Activated CD8-positive, alpha-beta T cell treated with anti-CD3 and anti-CD28 coated beads for 36 hours (primary cell): Measurements from ENCODE around the gene NPTX1. TPM values are rescaled to one million over a fixed set of nuclear protein-coding genes. Genes with fewer than 3 reads are reported as not detected.

ENCODE experiments used
- ATAC-seq: fragments of 200-7000 bp; cut with Tn5 transposase; one replicate; pipeline ENCODE4 v1.10.0; 2021; ENCODE audit warnings: mild to moderate bottlenecking, moderate library complexity
- CTCF ChIA-PET: fragments of 350-600 bp; sonication (Branson Sonifier 250); formaldehyde crosslinking; loops from one replicate; lab custom pipeline; 2021; ENCODE audit warnings: antibody characterized with exemption; lab: Charles Lee
- POLR2A ChIA-PET: fragments of 350-600 bp; sonication (Branson Sonifier 250); formaldehyde crosslinking; loops from one replicate; lab custom pipeline; 2021; ENCODE audit warnings: antibody characterized with exemption; lab: Charles Lee
- DNase-seq: peaks from one replicate; pipeline ENCODE4 v3.0.0-alpha.2; 2020
- H3K27ac Mint-ChIP-seq: one replicate; pipeline ENCODE4 v1.8.0; 2021; ENCODE audit warnings: mild to moderate bottlenecking, mixed read lengths
- H3K27me3 Mint-ChIP-seq: one replicate; pipeline ENCODE4 v1.8.0; 2021; ENCODE audit warnings: mixed read lengths
- H3K36me3 Mint-ChIP-seq: one replicate; pipeline ENCODE4 v1.8.0; 2021; ENCODE audit warnings: low read depth, mixed read lengths
- H3K4me1 Mint-ChIP-seq: one replicate; pipeline ENCODE4 v1.8.0; 2021; ENCODE audit warnings: low read depth, mixed read lengths
- H3K4me3 Mint-ChIP-seq: one replicate; pipeline ENCODE4 v1.8.0; 2021; ENCODE audit warnings: mild to moderate bottlenecking, moderate library complexity, mixed read lengths
- H3K9me3 Mint-ChIP-seq: one replicate; pipeline ENCODE4 v1.8.0; 2021; ENCODE audit warnings: mixed read lengths
- CTCF ChIP-seq: fragments of 200-600 bp; IDR thresholded peaks from one replicate; pipeline ENCODE4 v1.8.0; 2022; ENCODE audit warnings: antibody characterized with exemption, mild to moderate bottlenecking
- intact Hi-C: fragments of 100-400 bp; cut with micrococcal nuclease; formaldehyde crosslinking; loops from one replicate; pipeline ENCODE4 v1.10.0; 2022
- total RNA-seq, 2 experiments: library from RNA; stranded (reverse); gene quantifications; one replicate each; pipeline ENCODE4 v1.2.3, GENCODE V29; 2021

The NPTX1 gene
- total RNA-seq, 2 experiments from 2014 or later = 3.4 to 5.1 TPM

- DNase-seq = no peak
- ChIA-PET CTCF (interaction anchor here (0.8 to 1.8 kb wide), 2 partner anchors 25 to 447 kb away, joined by 3 to 4 read pairs; no protein-coding TSS in a partner anchor), POLR2A (interaction anchor here (0.6 kb wide), 2 partner anchors 118 to 464 kb away, joined by 3 read pairs; no protein-coding TSS in a partner anchor)
- no peak for ATAC-seq
- Mint-ChIP-seq H3K4me3 (peak overlapping the region; percentile 99), H3K27me3 (peaks cover 3% of the 10 kb centered on the region), H3K27ac (no peak overlapping the region), H3K36me3 (peaks cover 5% of the 10 kb centered on the region), H3K9me3 (no peaks in the 10 kb centered on the region), H3K4me1 (peaks cover 22% of the 10 kb centered on the region)
- intact Hi-C loops = no loop called here
- TF ChIP-seq CTCF = no peak
Observed at GRCh38 chr17:80452173-80452915, 24.1 kb downstream of the NPTX1 start.

DNA sequence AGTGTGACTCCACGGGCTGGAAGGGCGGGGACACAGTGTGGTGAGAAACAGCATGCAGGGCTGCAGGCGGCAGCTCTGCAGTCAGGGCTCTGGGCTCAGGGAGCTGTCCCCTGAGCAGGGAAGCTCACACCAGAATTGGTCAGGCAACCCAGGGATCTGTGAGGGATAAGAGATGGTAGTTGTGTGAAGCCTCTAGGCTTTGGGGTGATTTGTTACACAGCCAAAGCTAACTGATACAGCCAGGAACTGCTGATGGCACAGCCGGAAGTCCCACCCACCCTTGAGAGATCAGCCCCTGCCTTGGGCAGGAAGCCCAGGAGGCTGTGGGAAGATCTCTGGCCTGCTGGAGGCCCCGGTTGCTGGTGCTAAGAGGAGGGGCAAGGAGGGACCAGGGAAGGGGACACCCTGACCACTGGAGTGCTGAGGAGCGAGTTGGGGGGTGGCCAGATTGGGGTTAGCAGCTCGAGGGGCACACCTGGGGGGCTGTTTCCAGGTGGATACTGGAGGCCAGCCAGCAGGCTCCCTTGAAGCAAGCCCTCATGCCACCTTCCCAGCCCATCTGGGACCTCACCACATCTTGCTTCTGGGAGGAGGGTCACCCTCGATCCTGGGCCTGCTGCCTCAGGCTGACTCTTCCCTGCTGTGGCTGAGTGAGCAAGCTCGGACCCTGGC is 25.2 kb downstream of the NPTX1 start:
- peaks cover 19% of the 10 kb centered on the region for H3K4me1 Mint-ChIP-seq
- intact Hi-C loops = no loop called here
- H3K27ac Mint-ChIP-seq = no peak overlapping the region
- no peak for TF ChIP-seq CTCF
- peaks cover 5% of the 10 kb centered on the region for H3K36me3 Mint-ChIP-seq
- CTCF ChIA-PET = no interaction called here
- ATAC-seq (no peak), DNase-seq (no peak)
- H3K4me3 Mint-ChIP-seq = no peak overlapping the region
- H3K9me3 Mint-ChIP-seq = no peaks in the 10 kb centered on the region
- no peaks in the 10 kb centered on the region for H3K27me3 Mint-ChIP-seq
- POLR2A ChIA-PET = interaction anchor here (1.2 kb wide), 1 partner anchor 9 kb away, joined by 3 read pairs; no protein-coding TSS in a partner anchor

DNA sequence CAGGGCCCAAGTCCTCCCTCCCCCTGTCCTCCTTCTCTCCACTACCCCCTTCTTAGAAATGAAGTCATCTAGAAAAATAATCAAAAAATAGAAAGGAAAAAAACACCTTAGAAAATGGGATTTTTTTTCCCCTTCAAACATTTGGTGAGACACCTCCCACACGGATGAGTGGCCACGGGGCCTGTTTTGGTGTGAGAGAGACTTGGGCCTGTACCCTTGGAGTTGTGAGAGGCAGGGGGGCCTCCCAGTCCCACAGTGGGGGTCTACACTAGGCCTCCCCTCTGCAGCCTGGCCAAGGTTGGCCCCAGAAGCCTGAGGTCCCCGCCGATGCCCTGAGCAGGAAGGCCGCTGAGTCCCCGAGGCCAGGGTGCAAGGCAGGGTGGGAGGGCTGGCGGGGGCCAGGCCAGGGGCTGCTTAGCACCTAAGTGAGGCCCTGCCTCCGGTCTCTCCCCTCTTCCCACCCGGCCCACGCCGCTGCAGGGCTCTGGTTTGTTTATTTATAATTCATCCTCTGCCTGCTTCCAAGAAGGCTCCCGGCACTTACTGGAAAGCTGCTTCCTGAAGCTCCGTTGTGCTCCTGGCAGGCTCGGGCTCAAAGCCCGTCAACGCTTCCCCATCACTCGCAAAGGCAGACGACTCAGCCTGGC is 26.4 kb downstream of the NPTX1 start:
- Mint-ChIP-seq H3K4me3 (no peak overlapping the region), H3K27ac (no peak overlapping the region), H3K27me3 (no peaks in the 10 kb centered on the region), H3K9me3 (no peaks in the 10 kb centered on the region), H3K4me1 (peaks cover 12% of the 10 kb centered on the region), H3K36me3 (peaks cover 5% of the 10 kb centered on the region)
- no peak for ATAC-seq
- no peak for TF ChIP-seq CTCF
- no peak for DNase-seq
- CTCF ChIA-PET = interaction anchor here (0.6 kb wide), 1 partner anchor 23 kb away, joined by 3 read pairs; no protein-coding TSS in a partner anchor
- intact Hi-C loops = no loop called here
- POLR2A ChIA-PET = interaction anchor here (1.2 kb wide), 1 partner anchor 8 kb away, joined by 3 read pairs; no protein-coding TSS in a partner anchor

- Mint-ChIP-seq H3K36me3 (peaks cover 5% of the 10 kb centered on the region), H3K27ac (no peak overlapping the region), H3K4me1 (peaks cover 12% of the 10 kb centered on the region), H3K27me3 (no peaks in the 10 kb centered on the region), H3K4me3 (no peak overlapping the region), H3K9me3 (no peaks in the 10 kb centered on the region)
- POLR2A ChIA-PET = no interaction called here
- intact Hi-C loops = no loop called here
- ATAC-seq (no peak), DNase-seq (no peak)
- CTCF ChIA-PET = no interaction called here
- no peak for TF ChIP-seq CTCF
Observed at GRCh38 chr17:80449194-80449929, 27.0 kb downstream of the NPTX1 start.
